Neural progenitor cell (in vitro differentiated cells): Measurements from ENCODE around the gene SLC39A10.

Experiments used
- EZH2 ChIP-seq: fragments of 200-600 bp; sonication (generic); IDR thresholded peaks from 2 replicates; pipeline ENCODE4 v1.6.1; 2017; ENCODE audit warnings: antibody characterized with exemption, mild to moderate bottlenecking, moderate library complexity
- EZH2phosphoT487 ChIP-seq: fragments of 200-600 bp; sonication (generic); IDR thresholded peaks from 2 replicates; pipeline ENCODE4 v1.6.1; 2017; ENCODE audit warnings: antibody characterized with exemption
- TF ChIP-seq, protein P1 (sequence below): fragments of 200-600 bp; sonication (generic); IDR thresholded peaks from 2 replicates; pipeline ENCODE4 v1.5.1; 2017; ENCODE audit warnings: antibody characterized with exemption, mild to moderate bottlenecking

DNA sequence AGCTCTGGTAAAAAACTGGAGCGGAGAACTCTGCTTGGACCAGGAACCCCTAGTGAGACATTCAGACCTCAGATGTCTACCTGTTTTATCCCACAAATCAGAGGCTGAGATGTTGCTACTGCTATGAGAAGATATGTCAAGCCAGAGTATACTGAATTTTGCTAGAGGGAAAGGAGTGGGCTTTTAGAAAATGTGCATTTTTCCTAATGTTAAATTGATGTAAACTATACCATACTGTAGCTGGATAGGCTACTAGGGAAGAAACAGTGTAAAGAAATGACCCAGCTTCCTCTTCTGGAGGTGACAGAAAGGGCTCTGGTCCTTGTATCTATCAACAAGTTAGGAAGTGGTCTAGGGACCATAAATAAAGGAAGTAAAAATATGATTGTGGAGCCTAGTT, 65.0 kb downstream of the SLC39A10 start:
- TF ChIP-seq, protein P1, sequence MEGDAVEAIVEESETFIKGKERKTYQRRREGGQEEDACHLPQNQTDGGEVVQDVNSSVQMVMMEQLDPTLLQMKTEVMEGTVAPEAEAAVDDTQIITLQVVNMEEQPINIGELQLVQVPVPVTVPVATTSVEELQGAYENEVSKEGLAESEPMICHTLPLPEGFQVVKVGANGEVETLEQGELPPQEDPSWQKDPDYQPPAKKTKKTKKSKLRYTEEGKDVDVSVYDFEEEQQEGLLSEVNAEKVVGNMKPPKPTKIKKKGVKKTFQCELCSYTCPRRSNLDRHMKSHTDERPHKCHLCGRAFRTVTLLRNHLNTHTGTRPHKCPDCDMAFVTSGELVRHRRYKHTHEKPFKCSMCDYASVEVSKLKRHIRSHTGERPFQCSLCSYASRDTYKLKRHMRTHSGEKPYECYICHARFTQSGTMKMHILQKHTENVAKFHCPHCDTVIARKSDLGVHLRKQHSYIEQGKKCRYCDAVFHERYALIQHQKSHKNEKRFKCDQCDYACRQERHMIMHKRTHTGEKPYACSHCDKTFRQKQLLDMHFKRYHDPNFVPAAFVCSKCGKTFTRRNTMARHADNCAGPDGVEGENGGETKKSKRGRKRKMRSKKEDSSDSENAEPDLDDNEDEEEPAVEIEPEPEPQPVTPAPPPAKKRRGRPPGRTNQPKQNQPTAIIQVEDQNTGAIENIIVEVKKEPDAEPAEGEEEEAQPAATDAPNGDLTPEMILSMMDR, result no peak
- no peak for TF ChIP-seq EZH2
- no peak for TF ChIP-seq EZH2phosphoT487
